HCT116 (cell line): ENCODE measurements around the gene COL5A1.

Experiments used
- ATF3 ChIP-seq: IDR thresholded peaks from 2 replicates; pipeline ENCODE4 v1.6.1; 2012
- CEBPB ChIP-seq: IDR thresholded peaks from 2 replicates; pipeline ENCODE4 v1.6.1; 2012; ENCODE audit warnings: low read depth
- CTCF ChIP-seq, 3 experiments: fragments of 200-600 bp in 1 of 3; sonication (generic) in 1 of 3; IDR thresholded peaks in 2 of 3; conservative IDR thresholded peaks in 1 of 3; 2 replicates each; pipeline ENCODE4 v1.5.1; 2012 to 2017; ENCODE audit warnings: low read depth in 2 of 3, low read length in 2 of 3, antibody characterized with exemption in 1 of 3, borderline replicate concordance in 1 of 3, control low read depth in 1 of 3, mild to moderate bottlenecking in 1 of 3, mixed read lengths in 1 of 3, mixed run types in 1 of 3, moderate library complexity in 1 of 3; ENCODE audit not compliant: insufficient read depth in 1 of 3
- EZH2 ChIP-seq: fragments of 200-600 bp; sonication (generic); IDR thresholded peaks from 2 replicates; pipeline ENCODE4 v1.6.1; 2017; ENCODE audit warnings: antibody characterized with exemption, mixed run types
- EZH2phosphoT487 ChIP-seq: fragments of 200-600 bp; IDR thresholded peaks from 2 replicates; pipeline ENCODE4 v1.6.1; 2018; ENCODE audit warnings: antibody characterized with exemption, borderline replicate concordance
- JUND ChIP-seq: IDR thresholded peaks from 2 replicates; pipeline ENCODE4 v1.6.1; 2012
- MAX ChIP-seq: IDR thresholded peaks from 2 replicates; pipeline ENCODE4 v1.6.1; 2012
- POLR2A ChIP-seq: IDR thresholded peaks from 2 replicates; pipeline ENCODE4 v1.7.0; 2011; ENCODE audit warnings: borderline replicate concordance; ENCODE audit not compliant: insufficient read depth, insufficient read length; ENCODE audit errors: extremely low read depth
- POLR2AphosphoS5 ChIP-seq: IDR thresholded peaks from 2 replicates; pipeline ENCODE4 v1.6.1; 2011; ENCODE audit warnings: mild to moderate bottlenecking, low read depth, low read length, moderate library complexity
- RAD21 ChIP-seq: IDR thresholded peaks from 2 replicates; pipeline ENCODE4 v1.6.1; 2012; ENCODE audit warnings: low read depth, mild to moderate bottlenecking
- SP1 ChIP-seq: IDR thresholded peaks from 2 replicates; pipeline ENCODE4 v1.6.1; 2012; ENCODE audit warnings: low read depth
- YY1 ChIP-seq: IDR thresholded peaks from 2 replicates; pipeline ENCODE4 v1.6.1; 2011; ENCODE audit warnings: low read length, low read depth, moderate library complexity, mild to moderate bottlenecking; ENCODE audit not compliant: insufficient replicate concordance; ENCODE audit errors: extremely low read depth
- ZBTB33 ChIP-seq: IDR thresholded peaks from 2 replicates; pipeline ENCODE4 v1.6.1; 2011; ENCODE audit warnings: mild to moderate bottlenecking, low read length, moderate library complexity; ENCODE audit not compliant: insufficient replicate concordance; ENCODE audit errors: extremely low read depth
- ZNF274 ChIP-seq: fragments of 200-500 bp; sonication (Bioruptor generic); IDR thresholded peaks from 2 replicates; pipeline ENCODE4 v1.6.1; 2014; ENCODE audit warnings: mild to moderate bottlenecking, low read depth, low read length, inconsistent platforms

GRCh38 chr9:134728801-134729495, 87.3 kb downstream of the COL5A1 start:
- no peak for TF ChIP-seq POLR2AphosphoS5
- no peak for TF ChIP-seq SP1
- no peak for TF ChIP-seq POLR2A
- TF ChIP-seq CTCF (IDR thresholded peaks at IDR 0.05 in 2 of 3, conservative IDR thresholded peaks at IDR 0.05 in 1 of 3; ENCODE audit: borderline replicate concordance in 1 of 3, insufficient read depth in 1 of 3, low read depth in 2 of 3, low read length in 2 of 3): no peak
- no peak for TF ChIP-seq ZBTB33
- TF ChIP-seq RAD21: no peak
- no peak for TF ChIP-seq ZNF274
- TF ChIP-seq EZH2: no peak
- TF ChIP-seq EZH2phosphoT487: no peak
- no peak for TF ChIP-seq ATF3
- TF ChIP-seq MAX: no peak
- TF ChIP-seq JUND: no peak
- no peak for TF ChIP-seq CEBPB
- no peak for TF ChIP-seq YY1
